Activated gamma-delta T cell treated with Interleukin-2 at 50 U/mL for 16 hours (primary cell): ENCODE data around the gene SLC16A11.
"Not testable (repeated sequence)": the region's sequence is repeated elsewhere in the genome, so short reads cannot be mapped to it uniquely, and the experiment has no call there.

Experiments used
- DNase-seq: peaks from one replicate; pipeline ENCODE4 v3.0.0-alpha.2; 2020

Gene SLC16A11

GRCh38 chr17:7056386-7056785 lies 12.5 kb upstream of the SLC16A11 start:
- no peak for DNase-seq

- DNase-seq: not testable (repeated sequence)
Measured at GRCh38 chr17:7050583-7050982, 6.7 kb upstream of the SLC16A11 start.

GRCh38 chr17:7048968-7049367 lies 5.1 kb upstream of the SLC16A11 start:
- DNase-seq: no peak

- no peak for DNase-seq
Measured at GRCh38 chr17:7047566-7047965, 3.7 kb upstream of the SLC16A11 start.

- peak; percentile 55 for DNase-seq
Measured at GRCh38 chr17:7046725-7047397, 3.0 kb upstream of the SLC16A11 start.

GRCh38 chr17:7046127-7046724 lies 2.3 kb upstream of the SLC16A11 start:
- no peak for DNase-seq

GRCh38 chr17:7045492-7046126 lies 1.7 kb upstream of the SLC16A11 start:
- peak; percentile 42 for DNase-seq

GRCh38 chr17:7043182-7043496 lies 753 bp downstream of the SLC16A11 start:
- no peak for DNase-seq

- DNase-seq: peak; percentile 37
Measured at GRCh38 chr17:7042501-7043181, 1.3 kb downstream of the SLC16A11 start.

GRCh38 chr17:7041607-7042500 lies 2.0 kb downstream of the SLC16A11 start:
- peak; percentile 29 for DNase-seq

GRCh38 chr17:7039832-7040231 lies 4.1 kb downstream of the SLC16A11 start:
- DNase-seq: no peak

- no peak for DNase-seq
Measured at GRCh38 chr17:7038025-7038862, 5.6 kb downstream of the SLC16A11 start.

GRCh38 chr17:7035591-7036368 lies 8.1 kb downstream of the SLC16A11 start, which contains the start of gene SLC16A13:
Gene SLC16A13, plus strand, starts transcription at chr17:7036015. Its CDS starts 368 bp downstream, at chr17:7036383.
- DNase-seq: peak; percentile 98

GRCh38 chr17:7034955-7035590 lies 8.8 kb downstream of the SLC16A11 start:
- DNase-seq: peak; percentile 54

GRCh38 chr17:7029659-7030058 lies 14.2 kb downstream of the SLC16A11 start:
- no peak for DNase-seq

GRCh38 chr17:7029096-7029495 lies 14.8 kb downstream of the SLC16A11 start:
- DNase-seq: no peak

- no peak for DNase-seq
Measured at GRCh38 chr17:7027335-7027734, 16.6 kb downstream of the SLC16A11 start.

- DNase-seq: no peak
Measured at GRCh38 chr17:7026471-7027115, 17.3 kb downstream of the SLC16A11 start.

GRCh38 chr17:7025245-7025644 lies 18.6 kb downstream of the SLC16A11 start:
- no peak for DNase-seq

- no peak for DNase-seq
Measured at GRCh38 chr17:7024402-7024785, 19.5 kb downstream of the SLC16A11 start.
